Panc1 (cell line): ENCODE results near the gene CHAF1A. TPM values are rescaled to one million over a fixed set of nuclear protein-coding genes. Genes with fewer than 3 reads are reported as not detected.

Source experiments
- ATAC-seq: fragments of 200-7000 bp; cut with Tn5 transposase; 2 replicates; pipeline ENCODE4 v1.9.1; 2020; ENCODE audit warnings: mild to moderate bottlenecking, moderate library complexity
- BruUV-seq: library from RNA; stranded (reverse); fragments of 400-500 nt; replicated peaks from 2 replicates; lab custom pipeline; 2021; lab: Mats Ljungman, UMichigan
- CTCF ChIA-PET: fragments of 300-600 bp; sonication (Branson Sonifier 250); formaldehyde crosslinking; loops from one replicate; lab custom pipeline; 2022; ENCODE audit warnings: antibody characterized with exemption; lab: Charles Lee
- POLR2A ChIA-PET: fragments of 300-600 bp; sonication (Branson Sonifier 250); formaldehyde crosslinking; loops from one replicate; lab custom pipeline; 2022; ENCODE audit warnings: antibody characterized with exemption; lab: Charles Lee
- DNase-seq: peaks from one replicate; pipeline ENCODE4 v3.0.0-alpha.2; 2010; ENCODE audit warnings: low read depth, low spot score
- H3K27ac ChIP-seq: 2 replicates; pipeline ENCODE4 v1.5.1; 2011; ENCODE audit warnings: mild to moderate bottlenecking, low read length, inconsistent platforms
- H3K27me3 ChIP-seq: fragments of 200-500 bp; sonication (Bioruptor generic); 2 replicates; pipeline ENCODE4 v1.6.0; 2014; ENCODE audit warnings: low read length, inconsistent platforms; ENCODE audit not compliant: control insufficient read depth, insufficient read depth
- H3K36me3 ChIP-seq: fragments of 200-500 bp; sonication (Bioruptor generic); 2 replicates; pipeline ENCODE4 v1.5.1; 2014; ENCODE audit warnings: inconsistent platforms, mild to moderate bottlenecking, low read length, moderate library complexity; ENCODE audit not compliant: control insufficient read depth, insufficient read depth
- H3K4me1 ChIP-seq: 2 replicates; pipeline ENCODE4 v1.5.1; 2011; ENCODE audit warnings: inconsistent platforms, mild to moderate bottlenecking, low read length, moderate library complexity; ENCODE audit not compliant: control insufficient read depth, insufficient read depth
- H3K4me3 ChIP-seq, 2 experiments: 2 replicates each; pipeline ENCODE4 v1.5.1; 2011 to 2012; ENCODE audit warnings: low read depth in 2 of 2, low read length in 2 of 2, mild to moderate bottlenecking in 2 of 2, inconsistent platforms in 1 of 2, moderate library complexity in 1 of 2
- H3K9me3 ChIP-seq: fragments of 200-500 bp; sonication (Bioruptor generic); 2 replicates; pipeline ENCODE4 v1.5.1; 2014; ENCODE audit warnings: low read depth, mild to moderate bottlenecking, inconsistent platforms, low read length, moderate library complexity; ENCODE audit not compliant: control insufficient read depth, insufficient read depth
- CTCF ChIP-seq: fragments of 450-650 bp; IDR thresholded peaks from 2 replicates; pipeline ENCODE4 v1.5.1; 2017; ENCODE audit warnings: mild to moderate bottlenecking
- POLR2AphosphoS5 ChIP-seq: IDR thresholded peaks from 2 replicates; pipeline ENCODE4 v1.6.1; 2012; ENCODE audit warnings: mild to moderate bottlenecking, low read depth, low read length, moderate library complexity
- REST ChIP-seq, 2 experiments: IDR thresholded peaks; 2 replicates each; pipeline ENCODE4 v1.6.1; 2011 to 2012; ENCODE audit warnings: low read depth in 2 of 2, control low read depth in 1 of 2, low read length in 1 of 2, mild to moderate bottlenecking in 1 of 2, moderate library complexity in 1 of 2; ENCODE audit not compliant: insufficient read depth in 1 of 2
- SIN3A ChIP-seq: IDR thresholded peaks from 2 replicates; pipeline ENCODE4 v1.6.1; 2012; ENCODE audit warnings: low read depth, mild to moderate bottlenecking, low read length, moderate library complexity, borderline replicate concordance; ENCODE audit not compliant: insufficient read depth
- TCF7L2 ChIP-seq: IDR thresholded peaks from 2 replicates; pipeline ENCODE4 v1.6.1; 2011; ENCODE audit warnings: mild to moderate bottlenecking, low read depth, low read length, inconsistent platforms
- in situ Hi-C: cut with HindIII; loops from 2 replicates; pipeline ENCODE4 v1.10.0; 2016; ENCODE audit warnings: low sequenced_read_pairs, low pct_unique_long_range_greater_than_20kb
- intact Hi-C: fragments of 100-400 bp; cut with micrococcal nuclease; formaldehyde crosslinking; loops from one replicate; pipeline ENCODE4 v1.10.0; 2022; ENCODE audit not compliant: unreplicated experiment
- total RNA-seq: library from RNA; stranded (reverse); gene quantifications from one replicate; pipeline ENCODE4 v1.2.1, GENCODE V29; 2021; ENCODE audit not compliant: unreplicated experiment

CHAF1A gene
- total RNA-seq, 1 experiment from 2014 or later: 45.4 TPM

DNA sequence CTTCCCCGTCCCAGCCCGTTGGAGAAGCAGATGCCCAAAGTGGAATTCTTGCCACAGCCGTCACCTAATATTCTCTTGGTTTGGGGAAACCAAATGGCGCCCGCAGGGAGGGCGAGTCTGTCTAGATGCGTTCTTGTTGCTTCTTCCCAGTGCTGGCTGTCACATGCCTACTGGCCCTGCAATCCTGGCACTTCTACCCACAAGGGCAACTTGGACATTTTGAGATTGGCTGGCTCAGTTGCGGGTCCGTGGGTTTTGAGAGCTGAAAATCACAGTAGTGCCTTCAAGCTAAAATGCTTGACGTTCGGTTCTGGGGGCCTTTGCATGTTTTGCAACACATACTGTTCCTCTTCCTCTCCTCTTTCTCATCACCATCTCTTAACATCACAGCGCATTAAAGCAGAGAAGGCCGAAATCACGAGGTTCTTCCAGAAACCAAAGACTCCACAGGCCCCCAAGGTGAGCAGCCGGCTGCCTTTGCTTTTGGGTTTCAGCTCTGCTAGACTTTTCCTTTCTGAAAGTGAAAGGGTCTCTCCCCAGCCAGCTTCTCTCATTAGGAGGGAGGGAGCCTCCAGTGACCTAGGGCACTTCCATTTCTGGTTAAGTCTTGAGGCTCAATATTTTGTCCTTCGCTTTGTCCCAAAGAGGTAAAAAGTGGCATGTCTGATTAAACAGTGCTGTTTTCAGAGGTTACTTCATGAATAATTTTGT, 21.1 kb downstream of the CHAF1A start:
- ATAC-seq (no peak), DNase-seq (no peak)
- no peak overlapping the region for H3K4me3 ChIP-seq
- no peaks in the 10 kb centered on the region for H3K27me3 ChIP-seq
- TF ChIP-seq REST (IDR thresholded peaks at IDR 0.05; ENCODE audit: insufficient read depth in 1 of 2, low read depth in 2 of 2, low read length in 1 of 2) (no peak), SIN3A (no peak)
- ChIA-PET CTCF (no interaction called here), POLR2A (no interaction called here)
- H3K9me3 ChIP-seq: no peaks in the 10 kb centered on the region
- in situ Hi-C loops: no loop called here
- BruUV-seq: no TSS peak
- H3K36me3 ChIP-seq: no peaks in the 10 kb centered on the region
- no peak overlapping the region for H3K27ac ChIP-seq
- H3K4me1 ChIP-seq: no peaks in the 10 kb centered on the region
- intact Hi-C loops: no loop called here

GRCh38 chr19:4425537-4425936, 23.1 kb downstream of the CHAF1A start:
- in situ Hi-C loops (no loop called here), intact Hi-C loops (no loop called here)
- ChIA-PET CTCF (no interaction called here), POLR2A (no interaction called here)
- no peaks in the 10 kb centered on the region for H3K27me3 ChIP-seq
- no peak overlapping the region for H3K4me3 ChIP-seq
- H3K4me1 ChIP-seq: no peaks in the 10 kb centered on the region
- TF ChIP-seq CTCF (no peak), TCF7L2 (no peak), POLR2AphosphoS5 (no peak), REST (IDR thresholded peaks at IDR 0.05; ENCODE audit: insufficient read depth in 1 of 2, low read depth in 2 of 2, low read length in 1 of 2) (no peak), SIN3A (no peak)
- H3K27ac ChIP-seq: no peak overlapping the region
- no peaks in the 10 kb centered on the region for H3K9me3 ChIP-seq
- no peak for ATAC-seq
- H3K36me3 ChIP-seq: no peaks in the 10 kb centered on the region
- no TSS peak for BruUV-seq
- DNase-seq: no peak
